ENCODE results near the gene LRRC17.
A peak's percentile ranks its signal among the peaks of the same experiment; 100 is the strongest.

LRRC17 gene

GRCh38 chr7:102991540-102992214, 78.9 kb downstream of the LRRC17 start:
- no peak overlapping the region for H3K4me3 ChIP-seq (ENCODE audit: low read depth, low read length)
- in situ Hi-C loops (cut with HindIII; ENCODE audit: low sequenced_read_pairs) = no loop called here
- peak; percentile 94 for DNase-seq (ENCODE audit: low read depth)
- no peak for TF ChIP-seq CTCF (IDR thresholded peaks at IDR 0.05; ENCODE audit: low read depth, low read length, missing control alignments)

- DNase-seq (ENCODE audit: low read depth) = no peak
- H3K4me3 ChIP-seq (ENCODE audit: low read depth, low read length) = no peak overlapping the region
- in situ Hi-C loops (cut with HindIII; ENCODE audit: low sequenced_read_pairs) = no loop called here
- no peak for TF ChIP-seq CTCF (IDR thresholded peaks at IDR 0.05; ENCODE audit: low read depth, low read length, missing control alignments)
Observed at GRCh38 chr7:102992509-102992937, 79.7 kb downstream of the LRRC17 start.

- no peak for TF ChIP-seq CTCF (IDR thresholded peaks at IDR 0.05; ENCODE audit: low read depth, low read length, missing control alignments)
- in situ Hi-C loops (cut with HindIII; ENCODE audit: low sequenced_read_pairs) = no loop called here
- H3K4me3 ChIP-seq (ENCODE audit: low read depth, low read length) = no peak overlapping the region
- DNase-seq (ENCODE audit: low read depth) = peak; percentile 63
Observed at GRCh38 chr7:102992938-102993717, 80.3 kb downstream of the LRRC17 start.

GRCh38 chr7:102993718-102994029, 80.9 kb downstream of the LRRC17 start:
- H3K4me3 ChIP-seq (ENCODE audit: low read depth, low read length) = no peak overlapping the region
- no peak for DNase-seq (ENCODE audit: low read depth)
- in situ Hi-C loops (cut with HindIII; ENCODE audit: low sequenced_read_pairs) = no loop called here
- no peak for TF ChIP-seq CTCF (IDR thresholded peaks at IDR 0.05; ENCODE audit: low read depth, low read length, missing control alignments)

- TF ChIP-seq CTCF (IDR thresholded peaks at IDR 0.05; ENCODE audit: low read depth, low read length, missing control alignments) = no peak
- in situ Hi-C loops (cut with HindIII; ENCODE audit: low sequenced_read_pairs) = no loop called here
- no peak for DNase-seq (ENCODE audit: low read depth)
- no peak overlapping the region for H3K4me3 ChIP-seq (ENCODE audit: low read depth, low read length)
Observed at GRCh38 chr7:102994567-102994966, 81.8 kb downstream of the LRRC17 start.
